Stimulated activated CD8-positive, alpha-beta memory T cell treated with anti-CD3 and anti-CD28 coated beads, Interleukin-15, amount 100 ng/mL, for 24 hours (primary cell): ENCODE results near the gene SRP19.
"Not testable (repeated sequence)": the region's sequence is repeated elsewhere in the genome, so short reads cannot be mapped to it uniquely, and the experiment has no call there.

Experiments used
- DNase-seq: peaks from one replicate; pipeline ENCODE4 v3.0.0-alpha.2; 2020; ENCODE audit warnings: low read depth

The SRP19 gene

DNA sequence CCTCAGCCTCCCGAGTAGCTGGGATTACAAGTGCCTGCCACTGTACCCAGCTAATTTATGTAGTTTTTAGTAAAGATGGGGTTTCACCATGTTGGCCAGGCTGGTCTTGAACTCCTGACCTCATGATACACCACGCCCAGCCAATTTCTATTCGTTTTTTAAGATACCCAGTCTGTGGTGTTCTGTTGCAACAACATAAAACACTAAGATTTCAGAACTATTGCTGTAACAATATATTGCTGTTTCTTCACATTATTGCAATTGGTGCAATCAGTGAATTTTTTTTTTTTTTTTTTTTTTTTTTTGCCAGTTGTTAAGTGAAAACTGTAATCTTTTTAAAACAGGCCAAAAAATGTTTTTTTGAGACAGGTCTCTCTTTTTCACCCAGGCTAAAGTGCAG lies 9.9 kb downstream of the SRP19 start:
- no peak for DNase-seq

DNA sequence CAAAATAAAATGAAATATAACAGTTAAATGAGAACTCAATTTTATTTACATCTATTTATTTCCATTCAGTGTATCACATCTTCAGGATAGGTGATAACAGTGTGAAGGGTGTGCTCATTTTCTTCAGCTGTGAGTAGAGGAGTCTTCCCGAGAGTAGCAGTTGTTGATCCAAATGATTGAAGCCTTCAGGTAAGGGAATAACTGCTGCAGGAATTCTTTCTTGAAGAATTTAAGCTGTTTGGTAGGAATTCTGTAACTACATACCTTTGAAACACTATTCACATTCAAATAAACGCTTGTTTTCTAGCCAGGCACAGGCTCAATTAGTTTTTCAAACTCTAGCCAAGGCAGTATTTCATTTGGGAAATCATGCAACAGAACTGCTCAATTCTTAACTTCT lies 15.3 kb downstream of the SRP19 start:
- DNase-seq = no peak

DNA sequence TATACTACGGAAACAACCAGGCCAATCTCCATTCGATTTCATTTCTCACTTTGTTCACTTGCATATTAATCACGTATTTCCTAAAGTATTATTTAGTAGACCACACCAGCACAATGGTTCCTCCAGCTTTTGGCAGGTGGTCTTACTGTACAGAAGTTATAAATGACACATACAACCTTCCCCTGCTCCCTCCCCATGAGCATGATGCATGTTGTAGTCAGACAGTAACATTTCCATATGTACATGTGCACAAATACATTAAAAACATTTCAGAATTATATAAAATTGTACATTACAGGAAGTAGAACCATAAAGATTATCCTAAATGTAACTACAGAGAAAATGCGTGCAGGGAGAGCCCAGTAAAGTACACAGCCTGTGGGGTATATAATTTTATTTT lies 17.0 kb downstream of the SRP19 start:
- DNase-seq = no peak

DNA sequence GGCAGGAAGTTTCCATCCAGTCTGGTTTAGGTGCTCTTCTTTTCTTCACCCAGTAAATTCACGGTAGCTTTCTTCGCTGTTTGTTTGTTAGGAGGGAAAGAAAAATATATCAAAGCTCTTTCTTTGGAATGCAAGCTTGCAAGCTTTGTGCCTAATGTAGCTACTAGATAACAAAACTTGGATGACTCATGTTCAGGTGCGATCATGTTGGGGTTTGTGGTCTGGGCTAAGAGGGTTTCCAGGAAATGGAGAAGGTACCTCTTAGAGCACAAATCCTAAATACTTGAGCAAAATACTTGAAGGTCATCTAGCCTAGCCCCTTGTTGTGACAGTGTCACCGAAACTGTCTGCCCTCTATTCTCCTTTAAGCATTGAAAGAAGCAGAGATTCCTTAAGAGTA lies 17.7 kb downstream of the SRP19 start:
- DNase-seq = no peak

DNA sequence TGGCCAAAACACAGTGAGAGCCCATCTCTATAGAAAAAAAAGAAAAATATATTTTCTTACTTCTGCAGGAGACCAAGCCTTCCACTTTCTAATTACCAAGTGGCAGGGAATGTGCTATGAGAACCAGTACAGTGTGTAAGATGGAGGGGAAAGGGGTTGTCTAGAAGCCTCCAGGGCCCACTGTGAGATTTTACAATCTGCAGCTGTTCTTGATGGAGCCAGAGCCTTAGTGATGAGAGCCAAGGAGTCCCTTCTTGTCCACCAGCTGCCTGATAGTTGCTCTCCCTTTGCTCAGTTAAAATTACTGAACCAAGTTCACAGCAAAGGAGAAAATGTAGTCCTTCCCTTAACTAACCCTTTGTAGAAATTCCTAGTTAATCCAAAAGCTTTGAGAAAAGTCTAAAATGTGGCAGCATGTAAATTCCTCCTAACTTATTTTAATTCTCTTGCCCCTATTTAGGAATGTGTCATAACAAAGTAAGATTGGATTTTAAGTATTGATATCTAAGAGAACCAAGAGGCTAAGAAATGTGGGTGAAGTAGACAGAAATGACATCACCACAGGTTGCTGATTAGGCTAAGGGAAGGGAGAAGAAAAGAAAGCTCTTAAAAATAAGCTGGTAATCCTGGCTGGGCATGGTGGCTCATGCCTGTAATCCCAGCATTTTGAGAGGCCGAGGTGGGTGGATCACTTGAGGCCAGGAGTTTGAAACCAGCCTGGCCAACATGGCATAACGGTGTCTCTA lies 19.3 kb downstream of the SRP19 start:
- DNase-seq = no peak

DNA sequence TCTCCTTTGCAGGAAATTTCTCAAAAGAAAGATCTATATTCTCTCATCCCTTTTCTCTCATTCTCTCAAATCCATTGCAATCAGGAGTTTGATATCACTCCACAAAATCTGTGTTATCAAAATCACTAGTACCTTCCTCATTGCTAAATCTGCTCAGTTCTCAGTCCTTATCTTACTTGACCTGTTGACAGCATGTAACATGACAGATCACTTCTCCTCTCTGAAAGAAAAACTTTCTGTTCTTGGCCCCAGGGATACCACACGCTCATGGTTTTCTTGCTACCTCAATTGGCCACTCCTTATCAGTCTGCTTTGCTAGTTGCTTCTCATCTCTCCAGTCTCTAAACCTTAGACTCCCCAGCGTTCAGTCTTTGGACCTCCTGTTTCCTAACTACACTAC lies 22.1 kb downstream of the SRP19 start:
- DNase-seq = no peak

DNA sequence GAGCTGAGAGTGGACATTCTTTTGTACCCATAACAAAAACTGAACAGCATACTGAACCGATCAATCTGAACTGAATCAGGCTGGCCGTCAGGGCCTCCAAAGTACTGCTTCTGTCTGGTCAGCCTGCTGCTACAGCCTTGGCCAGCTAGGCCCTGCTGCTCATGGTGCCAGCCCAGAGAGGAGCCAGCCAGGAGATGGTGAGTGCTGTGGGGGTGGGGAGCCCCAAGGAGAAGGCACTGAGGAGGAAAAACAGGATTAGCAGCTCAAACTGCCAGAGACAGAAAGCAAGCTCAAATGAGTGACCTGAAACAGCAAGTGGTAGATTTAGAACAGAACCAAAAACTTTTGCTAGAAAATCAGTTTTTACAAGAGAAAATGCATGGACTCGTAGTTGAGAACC lies 23.9 kb downstream of the SRP19 start:
- DNase-seq = no peak

DNA sequence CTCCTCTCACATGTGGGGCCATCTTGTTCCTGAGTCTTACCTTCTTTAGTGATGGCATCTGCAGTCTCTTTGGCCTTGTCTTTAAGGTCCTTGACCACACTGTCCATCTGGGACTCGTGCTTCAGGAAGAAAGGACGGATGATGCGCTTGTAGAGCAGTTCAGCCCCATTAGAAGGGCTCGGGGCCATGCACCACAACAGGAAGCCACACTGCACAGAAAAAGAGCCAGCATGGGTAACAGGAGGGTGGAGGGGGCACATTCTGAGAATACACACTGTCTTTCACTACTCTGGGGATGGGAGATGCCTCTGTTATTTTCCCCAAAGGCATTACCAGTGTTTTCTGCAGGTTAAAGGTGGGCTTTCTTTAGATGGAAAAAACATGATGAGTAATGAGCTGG lies 25.9 kb downstream of the SRP19 start:
- no peak for DNase-seq

DNA sequence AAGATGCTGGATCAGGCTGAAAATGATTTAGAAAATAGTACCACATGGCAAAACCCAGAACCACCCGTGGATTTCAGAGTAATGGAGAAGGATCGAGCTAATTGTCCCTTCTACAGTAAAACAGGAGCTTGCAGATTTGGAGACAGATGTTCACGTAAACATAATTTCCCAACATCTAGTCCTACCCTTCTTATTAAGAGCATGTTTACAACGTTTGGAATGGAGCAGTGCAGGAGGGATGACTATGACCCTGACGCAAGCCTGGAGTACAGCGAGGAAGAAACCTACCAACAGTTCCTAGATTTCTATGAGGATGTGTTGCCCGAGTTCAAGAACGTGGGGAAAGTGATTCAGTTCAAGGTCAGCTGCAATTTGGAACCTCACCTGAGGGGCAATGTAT lies 31.0 kb downstream of the SRP19 start:
- DNase-seq = not testable (repeated sequence)

DNA sequence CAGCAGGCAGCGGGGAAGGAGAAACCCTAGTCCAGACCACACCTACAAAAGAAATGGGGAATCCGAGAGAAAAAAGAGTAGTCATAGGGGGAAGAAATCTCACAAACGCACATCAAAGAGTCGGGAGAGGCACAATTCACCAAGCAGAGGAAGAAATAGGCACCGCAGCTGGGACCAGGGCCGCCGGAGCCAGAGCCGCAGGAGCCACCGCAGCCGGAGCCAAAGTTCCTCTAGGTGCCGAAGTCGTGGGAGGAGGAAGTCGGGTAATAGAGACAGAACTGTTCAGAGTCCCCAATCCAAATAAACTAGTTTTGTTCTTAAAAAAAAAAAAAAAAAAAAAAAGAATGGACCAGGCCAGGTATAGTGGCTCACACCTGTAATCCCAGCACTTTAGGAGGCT lies 31.7 kb downstream of the SRP19 start:
- no peak for DNase-seq

DNA sequence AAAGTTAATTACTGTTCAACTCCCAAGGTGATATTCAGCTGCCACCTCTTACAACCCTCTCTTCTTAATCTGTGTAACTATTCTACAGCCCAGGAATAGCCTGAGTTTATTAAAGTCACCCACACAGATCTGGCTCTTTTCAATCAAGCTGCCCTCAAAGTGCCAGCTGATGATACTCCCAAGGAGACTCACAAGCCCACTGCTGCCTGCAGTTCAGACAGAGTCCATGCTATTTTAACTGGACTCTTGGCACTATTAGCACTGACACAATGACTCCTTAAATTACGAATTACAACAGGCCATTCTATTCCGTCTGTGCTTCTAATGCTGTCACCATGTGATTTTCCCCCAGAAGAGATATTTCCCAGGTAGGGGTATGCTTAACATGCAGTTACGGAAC lies 34.6 kb downstream of the SRP19 start:
- DNase-seq = no peak

DNA sequence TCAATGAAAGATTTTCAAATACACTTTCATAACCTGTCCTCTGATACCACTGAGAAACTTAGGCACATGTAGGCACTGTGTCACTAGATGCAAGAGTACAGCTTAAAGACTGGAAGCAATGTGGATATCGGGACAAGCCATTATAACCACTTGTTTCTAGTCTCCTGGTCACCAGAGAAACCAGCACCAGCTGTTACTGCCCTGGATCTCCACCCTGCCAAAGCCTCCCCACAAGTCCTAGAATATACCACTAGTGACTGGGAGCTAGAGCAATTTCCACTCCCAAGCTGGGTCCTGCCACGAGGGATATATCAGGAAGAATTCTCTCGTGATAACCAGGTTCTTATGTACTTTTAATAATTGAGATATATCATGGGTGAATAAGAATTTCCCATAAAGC lies 41.5 kb downstream of the SRP19 start:
- DNase-seq = no peak

DNA sequence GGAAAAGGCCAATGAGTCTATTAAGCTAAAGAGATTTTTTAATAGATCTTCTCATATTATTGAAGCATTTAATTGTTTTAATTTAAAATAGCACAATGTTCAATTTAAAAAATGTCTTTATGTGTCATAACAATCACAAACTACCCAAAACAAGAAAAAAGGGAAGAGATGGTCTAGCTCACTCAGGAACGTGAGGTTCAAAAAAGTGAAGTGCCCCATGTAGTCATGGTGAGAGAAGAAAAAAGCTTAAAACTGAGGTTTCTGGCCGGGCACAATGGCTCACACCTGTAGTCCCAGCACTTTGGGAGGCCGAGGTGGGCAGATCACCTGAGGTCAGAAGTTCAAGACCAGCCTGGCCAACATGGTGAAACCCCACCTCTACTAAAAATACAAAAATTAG lies 43.9 kb downstream of the SRP19 start:
- DNase-seq = not testable (repeated sequence)

DNA sequence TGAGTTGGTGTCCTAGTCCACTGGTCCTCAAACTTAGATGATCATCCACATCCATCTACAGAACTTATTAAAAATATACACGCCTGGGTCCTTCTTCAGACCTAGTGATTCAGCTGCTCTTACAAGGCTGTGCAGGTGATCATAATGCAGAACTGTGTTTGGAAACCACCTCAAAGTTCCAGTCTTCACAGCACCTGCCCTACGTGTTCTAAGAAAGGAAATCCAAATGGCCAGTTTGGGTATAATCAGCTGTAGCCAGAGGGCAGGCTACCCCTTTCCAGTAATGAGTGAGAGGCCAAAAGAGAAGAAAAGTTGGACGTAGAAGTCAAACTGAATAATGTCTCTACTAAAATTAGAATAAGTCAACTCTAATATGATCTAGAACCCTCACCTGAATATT lies 45.5 kb downstream of the SRP19 start:
- DNase-seq = no peak

DNA sequence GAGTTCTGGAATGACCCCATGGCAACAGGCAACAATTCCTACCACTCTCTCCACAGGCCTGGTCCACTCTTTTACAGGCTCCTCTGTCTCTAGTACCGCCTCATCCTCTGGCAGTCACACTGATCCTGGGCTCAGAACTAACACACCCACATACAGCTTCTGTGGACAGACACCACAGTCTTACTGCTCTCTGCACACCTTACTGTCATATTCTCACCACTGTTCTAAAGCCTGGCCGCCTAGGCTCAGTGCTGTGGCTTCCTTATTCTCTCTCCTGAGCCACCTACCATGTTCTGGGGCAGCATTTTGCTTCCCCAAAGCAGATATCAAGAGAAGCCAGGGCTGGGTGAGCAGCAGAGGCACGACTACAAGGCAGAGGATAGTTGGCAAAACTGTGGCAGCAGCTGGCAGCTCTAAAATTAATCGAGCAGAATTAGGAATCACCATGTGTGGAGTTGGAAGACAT lies 46.1 kb downstream of the SRP19 start:
- DNase-seq = no peak

DNA sequence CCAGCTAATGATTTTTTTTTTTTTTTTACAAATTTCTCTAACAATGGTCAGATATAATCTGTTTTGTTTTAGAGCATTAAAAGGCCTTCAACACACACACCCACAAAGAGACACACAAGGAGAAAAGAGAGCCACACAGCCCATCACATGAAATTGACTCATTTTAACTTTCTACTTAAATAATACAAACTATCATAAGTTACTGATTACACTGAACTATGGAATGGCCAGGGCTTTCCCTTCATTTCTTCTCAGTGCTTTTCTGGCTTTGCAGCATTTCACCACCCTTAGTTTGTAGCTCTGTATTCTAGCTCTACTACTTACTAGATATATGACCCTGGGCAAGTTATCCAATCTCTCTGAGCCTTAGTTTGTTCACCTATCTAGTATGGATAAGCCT lies 47.8 kb downstream of the SRP19 start:
- DNase-seq = no peak

DNA sequence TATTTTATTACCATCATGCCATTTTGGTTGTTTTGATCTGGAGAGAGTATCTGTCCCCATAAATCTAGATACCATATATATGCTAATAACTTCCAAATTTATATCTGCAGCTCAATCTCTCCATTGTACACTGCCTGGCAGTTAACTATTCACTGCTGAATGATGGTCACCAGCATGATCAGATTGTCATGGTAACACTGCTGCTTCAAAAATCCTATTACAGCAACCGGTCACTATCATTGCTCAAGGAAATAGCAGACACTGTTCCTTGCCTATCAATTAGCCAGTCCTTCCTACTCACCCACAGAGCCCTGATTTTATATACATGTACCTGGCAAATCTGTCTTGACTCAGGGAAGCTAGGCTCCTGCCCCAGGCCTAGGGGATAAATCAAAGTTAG lies 49.4 kb downstream of the SRP19 start:
- DNase-seq = no peak

DNA sequence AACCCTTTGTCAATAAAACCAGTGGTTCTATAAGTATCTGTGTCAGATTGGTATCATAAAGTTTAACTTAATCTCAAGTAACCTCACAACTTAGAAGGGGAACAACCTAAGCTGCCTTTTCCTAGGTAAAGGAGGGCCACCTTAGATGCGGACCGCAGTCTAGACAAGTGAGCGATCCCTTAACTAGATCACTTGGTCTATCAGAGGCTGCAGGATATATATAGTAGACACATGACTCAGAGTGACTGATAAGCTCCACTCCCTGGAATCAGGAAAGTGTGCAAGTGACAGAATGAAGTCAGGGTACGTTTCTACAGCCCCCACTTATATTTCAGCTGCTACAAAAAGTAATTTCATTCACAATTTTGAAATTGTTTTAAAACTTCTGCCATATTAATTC lies 53.5 kb downstream of the SRP19 start:
- no peak for DNase-seq

DNA sequence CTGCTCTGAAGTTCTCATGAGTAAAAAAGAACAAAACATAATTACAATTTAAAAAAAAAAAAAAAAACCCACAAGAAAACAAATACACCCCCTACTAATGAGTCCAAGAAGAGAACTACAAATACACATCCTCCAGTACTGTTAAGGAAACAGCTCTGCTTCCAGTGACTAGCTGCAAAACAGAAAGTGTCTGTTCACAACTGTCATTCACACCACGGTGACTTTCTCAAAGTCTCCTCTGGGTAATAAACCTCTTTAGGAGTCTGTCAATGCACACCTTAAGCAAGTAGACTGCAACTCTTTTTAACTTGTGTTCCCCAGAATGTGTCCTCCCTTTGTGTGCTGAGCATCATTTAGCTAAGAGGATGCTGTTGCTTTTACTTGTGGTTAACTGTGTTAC lies 54.7 kb downstream of the SRP19 start:
- no peak for DNase-seq

DNA sequence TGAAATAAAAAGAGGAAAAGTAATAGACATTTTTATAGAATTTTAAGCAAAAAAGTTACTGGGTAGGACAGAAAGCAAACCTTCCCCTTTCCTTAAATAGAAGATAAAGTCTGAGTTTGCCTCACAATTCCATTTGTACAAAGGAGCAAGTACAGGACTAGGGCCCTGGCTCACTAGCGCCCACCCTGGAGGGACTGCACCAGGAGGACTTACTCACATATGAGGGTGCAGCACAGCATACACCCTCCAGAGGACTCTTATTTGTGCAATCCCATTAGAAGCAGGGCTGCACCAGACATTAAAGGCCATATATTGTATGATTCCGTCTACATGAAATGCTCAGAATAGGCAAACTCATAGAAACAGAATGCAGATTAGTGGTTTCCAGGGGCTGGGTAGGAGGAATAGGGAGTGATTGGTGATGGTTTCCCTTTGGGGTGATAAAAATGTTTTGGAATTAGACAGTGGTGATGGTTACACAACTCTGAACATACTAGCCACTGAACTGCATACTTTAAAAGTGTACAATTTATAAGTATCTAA lies 56.4 kb downstream of the SRP19 start:
- DNase-seq = no peak

DNA sequence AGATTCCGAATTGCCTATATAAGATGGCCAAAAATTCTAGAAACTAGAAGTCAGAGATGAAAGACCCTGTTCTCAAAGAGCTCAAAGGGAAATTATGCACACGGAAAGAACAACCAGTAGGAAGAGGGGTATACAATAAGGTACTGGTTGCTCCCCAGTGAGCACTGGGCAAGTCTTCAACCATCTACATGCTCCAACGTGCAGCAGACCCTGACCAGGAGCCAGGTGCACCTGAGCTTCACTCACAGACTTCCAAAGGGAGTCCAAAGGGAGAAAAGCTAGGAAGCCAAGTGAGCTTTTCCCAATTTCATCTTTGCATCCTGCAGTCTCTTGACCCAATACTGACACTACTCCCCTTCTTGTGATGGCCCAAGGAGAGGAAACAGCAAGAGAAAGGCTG lies 57.0 kb downstream of the SRP19 start:
- no peak for DNase-seq

DNA sequence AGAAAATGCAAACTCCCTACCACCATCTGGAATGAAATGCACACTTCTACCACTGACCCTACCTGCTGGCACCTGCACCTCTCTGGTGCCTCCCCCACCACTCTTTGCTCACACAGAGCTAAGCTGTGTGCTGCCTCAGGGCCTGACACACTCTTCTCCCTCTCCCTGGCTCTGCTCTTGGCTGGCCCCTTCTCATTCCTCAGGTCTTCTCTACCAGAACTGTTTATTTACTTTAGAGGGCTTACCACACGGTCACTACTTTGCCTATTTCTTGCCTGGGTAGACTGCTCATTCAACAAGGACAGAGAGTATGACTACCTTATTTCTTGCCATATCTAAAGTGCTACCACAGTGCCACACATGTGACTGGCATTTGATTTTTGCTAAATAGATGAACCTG lies 57.6 kb downstream of the SRP19 start:
- no peak for DNase-seq
